Measurements from ENCODE around the gene LMAN2.

LMAN2 gene

DNA sequence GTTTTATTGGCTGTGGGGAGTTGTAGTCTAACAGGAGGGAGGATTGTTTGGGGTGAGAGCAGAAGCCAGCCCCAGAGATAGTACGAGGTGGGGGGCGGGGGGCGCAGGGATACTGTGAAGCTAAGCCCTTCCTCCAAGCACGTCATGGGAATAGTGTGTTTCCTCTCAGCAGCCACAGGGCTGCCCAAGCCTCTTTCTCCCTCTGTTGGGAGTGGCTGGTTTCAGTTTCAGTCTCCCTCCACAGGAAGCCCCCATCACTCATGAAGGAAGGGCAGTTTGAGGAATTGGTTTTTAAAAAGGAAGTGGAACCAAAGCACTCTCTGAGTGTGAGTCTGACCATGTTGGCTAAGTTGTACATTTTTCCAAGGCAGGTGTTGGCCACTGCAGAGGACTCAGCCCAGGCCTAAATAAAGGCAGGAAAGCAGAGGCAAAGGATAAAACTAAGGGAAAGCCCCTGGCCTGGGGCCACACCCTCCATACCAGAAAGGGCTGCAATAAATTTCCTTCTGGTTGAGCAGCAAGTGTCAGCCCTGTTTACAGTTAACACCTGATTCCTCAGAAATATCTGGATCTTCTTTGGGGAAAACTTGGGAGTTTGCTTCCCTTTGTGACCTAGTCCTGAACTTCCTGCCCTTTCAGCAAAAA lies 51.1 kb downstream of the LMAN2 start:
- peak overlapping the region in 1 of 2 donors; percentile 35 for H3K4me3 ChIP-seq (ENCODE audit: low read depth in 1 of 2, low read length in 2 of 2)
- H3K4me1 ChIP-seq (ENCODE audit: control insufficient read depth in 1 of 2, insufficient read depth in 2 of 2, low read length in 2 of 2) = peaks cover 34 to 48% of the 10 kb centered on the region in 2 donors
- H3K9me3 ChIP-seq (ENCODE audit: control insufficient read depth in 1 of 2, low read length in 2 of 2) = no peaks in the 10 kb centered on the region
- peak overlapping the region; percentile 82 for H3K27ac ChIP-seq (ENCODE audit: low read length)
- H3K27me3 ChIP-seq (ENCODE audit: low read depth, low read length) = no peaks in the 10 kb centered on the region
- peaks cover 26 to 27% of the 10 kb centered on the region in 2 donors for H3K36me3 ChIP-seq (ENCODE audit: control insufficient read depth in 1 of 2, insufficient read depth in 2 of 2, low read length in 2 of 2)

DNA sequence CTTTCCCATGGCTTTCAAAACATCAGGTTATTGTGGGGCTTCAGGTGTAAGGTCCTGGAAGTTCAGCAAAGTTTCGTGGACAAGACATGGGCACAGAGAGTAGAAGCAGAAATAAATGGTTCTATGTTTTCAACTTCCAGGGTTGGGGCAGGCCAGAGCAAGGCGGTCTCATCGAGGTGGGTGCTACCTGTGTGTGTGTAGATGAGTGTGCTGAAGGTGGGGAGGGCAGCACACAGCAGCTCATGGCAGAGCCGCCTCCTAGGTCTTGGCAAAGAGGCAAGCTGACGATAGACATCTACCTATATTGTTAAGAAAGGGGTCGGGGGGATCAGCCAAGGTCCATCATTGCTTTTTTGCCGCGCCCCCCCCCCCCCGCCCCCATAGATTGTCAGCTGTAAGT lies 51.8 kb downstream of the LMAN2 start:
- Histone ChIP-seq H3K36me3 (ENCODE audit: control insufficient read depth in 1 of 2, insufficient read depth in 2 of 2, low read length in 2 of 2) (peaks cover 28 to 33% of the 10 kb centered on the region in 2 donors), H3K27ac (ENCODE audit: low read length) (peak overlapping the region; percentile 16), H3K4me3 (ENCODE audit: low read depth in 1 of 2, low read length in 2 of 2) (no peak overlapping the region), H3K27me3 (ENCODE audit: low read depth, low read length) (no peaks in the 10 kb centered on the region), H3K9me3 (ENCODE audit: control insufficient read depth in 1 of 2, low read length in 2 of 2) (no peaks in the 10 kb centered on the region), H3K4me1 (ENCODE audit: control insufficient read depth in 1 of 2, insufficient read depth in 2 of 2, low read length in 2 of 2) (peaks cover 34 to 42% of the 10 kb centered on the region in 2 donors)

DNA sequence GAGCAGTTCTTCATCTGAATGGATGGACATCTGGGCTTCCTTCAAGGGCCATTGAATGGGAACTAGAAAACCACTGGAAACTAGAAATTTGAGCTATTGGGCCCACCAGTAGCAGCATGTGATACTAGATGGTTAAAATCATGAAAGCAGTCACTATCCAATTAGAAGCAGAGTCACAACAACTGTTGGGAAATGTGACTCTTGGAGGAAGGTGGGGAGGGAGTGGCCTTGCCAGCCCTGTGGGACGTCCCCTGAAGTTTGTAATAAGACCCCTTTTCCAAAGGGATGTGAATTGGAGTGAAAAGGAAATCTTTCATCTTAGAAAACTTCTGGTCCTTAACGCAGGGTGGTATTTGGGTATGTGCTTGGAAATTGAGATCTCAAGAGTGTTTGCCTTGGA lies 53.5 kb downstream of the LMAN2 start:
- H3K4me1 ChIP-seq (ENCODE audit: control insufficient read depth in 1 of 2, insufficient read depth in 2 of 2, low read length in 2 of 2) = peaks cover 29 to 35% of the 10 kb centered on the region in 2 donors
- no peak overlapping the region for H3K4me3 ChIP-seq (ENCODE audit: low read depth in 1 of 2, low read length in 2 of 2)
- no peaks in the 10 kb centered on the region for H3K9me3 ChIP-seq (ENCODE audit: control insufficient read depth in 1 of 2, low read length in 2 of 2)
- peaks cover 45 to 47% of the 10 kb centered on the region in 2 donors for H3K36me3 ChIP-seq (ENCODE audit: control insufficient read depth in 1 of 2, insufficient read depth in 2 of 2, low read length in 2 of 2)
- H3K27ac ChIP-seq (ENCODE audit: low read length) = no peak overlapping the region
- no peaks in the 10 kb centered on the region for H3K27me3 ChIP-seq (ENCODE audit: low read depth, low read length)

DNA sequence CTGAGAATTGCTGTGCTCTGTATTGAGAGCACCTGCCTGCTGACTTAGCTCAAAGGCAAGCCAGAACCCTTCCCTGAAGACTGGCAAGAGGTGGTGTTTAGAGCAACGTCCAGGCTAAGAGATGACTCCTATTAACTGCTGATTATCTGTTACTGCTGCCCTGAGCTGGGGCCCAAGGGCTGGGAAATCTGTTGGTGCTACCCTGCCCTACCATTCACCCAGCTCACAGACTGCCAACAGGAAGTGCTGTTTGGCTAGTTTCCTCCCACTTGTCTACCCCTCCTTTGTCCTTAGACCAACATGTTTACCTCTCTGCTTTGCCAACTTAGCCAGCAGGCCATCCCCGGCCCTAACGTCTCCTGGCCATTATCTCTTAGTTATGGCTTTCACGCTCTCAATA lies 54.9 kb downstream of the LMAN2 start:
- Histone ChIP-seq H3K27me3 (ENCODE audit: low read depth, low read length) (no peaks in the 10 kb centered on the region), H3K4me1 (ENCODE audit: control insufficient read depth in 1 of 2, insufficient read depth in 2 of 2, low read length in 2 of 2) (peaks cover 20 to 22% of the 10 kb centered on the region in 2 donors), H3K36me3 (ENCODE audit: control insufficient read depth in 1 of 2, insufficient read depth in 2 of 2, low read length in 2 of 2) (peaks cover 54 to 61% of the 10 kb centered on the region in 2 donors), H3K9me3 (ENCODE audit: control insufficient read depth in 1 of 2, low read length in 2 of 2) (no peaks in the 10 kb centered on the region), H3K4me3 (ENCODE audit: low read depth in 1 of 2, low read length in 2 of 2) (no peak overlapping the region), H3K27ac (ENCODE audit: low read length) (no peak overlapping the region)

DNA sequence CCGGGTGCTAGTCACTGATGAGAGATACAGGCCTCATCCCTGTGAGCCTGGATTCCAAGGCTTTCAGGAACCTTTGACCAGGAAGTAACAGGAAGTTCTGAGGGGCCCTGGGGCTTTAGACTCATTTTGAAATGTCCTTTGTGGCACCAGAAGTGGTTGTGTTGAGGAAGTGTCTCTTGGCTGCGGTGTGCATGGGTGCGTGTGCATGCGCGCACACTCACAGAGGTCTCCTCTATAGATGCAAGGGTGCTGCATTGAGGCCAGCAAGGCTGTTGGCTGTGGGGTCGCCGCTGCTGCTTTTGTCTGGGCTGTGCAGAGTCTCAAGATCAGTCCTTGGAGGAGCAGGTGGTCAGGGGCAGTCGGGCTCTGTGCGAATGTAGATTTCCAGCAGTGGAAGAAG lies 55.5 kb downstream of the LMAN2 start:
- H3K27ac ChIP-seq (ENCODE audit: low read length) = no peak overlapping the region
- H3K9me3 ChIP-seq (ENCODE audit: control insufficient read depth in 1 of 2, low read length in 2 of 2) = no peaks in the 10 kb centered on the region
- peaks cover 57 to 58% of the 10 kb centered on the region in 2 donors for H3K36me3 ChIP-seq (ENCODE audit: control insufficient read depth in 1 of 2, insufficient read depth in 2 of 2, low read length in 2 of 2)
- peaks cover 13 to 15% of the 10 kb centered on the region in 2 donors for H3K4me1 ChIP-seq (ENCODE audit: control insufficient read depth in 1 of 2, insufficient read depth in 2 of 2, low read length in 2 of 2)
- H3K27me3 ChIP-seq (ENCODE audit: low read depth, low read length) = no peaks in the 10 kb centered on the region
- H3K4me3 ChIP-seq (ENCODE audit: low read depth in 1 of 2, low read length in 2 of 2) = no peak overlapping the region

DNA sequence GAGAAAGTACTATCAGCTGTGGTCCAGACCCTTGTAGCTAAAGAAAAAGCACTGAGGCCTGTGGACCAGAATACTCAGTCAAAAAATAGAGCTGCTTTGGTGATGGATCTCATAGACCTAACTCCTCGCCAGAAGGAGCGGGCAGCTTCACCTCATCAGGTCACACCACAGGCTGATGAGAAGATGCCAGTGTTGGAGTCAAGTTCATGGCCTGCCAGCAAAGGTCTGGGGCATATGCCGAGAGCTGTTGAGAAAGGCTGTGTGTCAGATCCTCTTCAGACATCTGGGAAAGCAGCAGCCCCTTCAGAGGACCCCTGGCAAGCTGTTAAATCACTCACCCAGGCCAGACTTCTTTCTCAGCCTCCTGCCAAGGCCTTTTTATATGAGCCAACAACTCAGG lies 56.8 kb downstream of the LMAN2 start:
- Histone ChIP-seq H3K27me3 (ENCODE audit: low read depth, low read length) (no peaks in the 10 kb centered on the region), H3K9me3 (ENCODE audit: control insufficient read depth in 1 of 2, low read length in 2 of 2) (no peaks in the 10 kb centered on the region), H3K27ac (ENCODE audit: low read length) (no peak overlapping the region), H3K4me1 (ENCODE audit: control insufficient read depth in 1 of 2, insufficient read depth in 2 of 2, low read length in 2 of 2) (peaks cover 4 to 5% of the 10 kb centered on the region in 2 donors), H3K4me3 (ENCODE audit: low read depth in 1 of 2, low read length in 2 of 2) (no peak overlapping the region), H3K36me3 (ENCODE audit: control insufficient read depth in 1 of 2, insufficient read depth in 2 of 2, low read length in 2 of 2) (peaks cover 57 to 71% of the 10 kb centered on the region in 2 donors)

DNA sequence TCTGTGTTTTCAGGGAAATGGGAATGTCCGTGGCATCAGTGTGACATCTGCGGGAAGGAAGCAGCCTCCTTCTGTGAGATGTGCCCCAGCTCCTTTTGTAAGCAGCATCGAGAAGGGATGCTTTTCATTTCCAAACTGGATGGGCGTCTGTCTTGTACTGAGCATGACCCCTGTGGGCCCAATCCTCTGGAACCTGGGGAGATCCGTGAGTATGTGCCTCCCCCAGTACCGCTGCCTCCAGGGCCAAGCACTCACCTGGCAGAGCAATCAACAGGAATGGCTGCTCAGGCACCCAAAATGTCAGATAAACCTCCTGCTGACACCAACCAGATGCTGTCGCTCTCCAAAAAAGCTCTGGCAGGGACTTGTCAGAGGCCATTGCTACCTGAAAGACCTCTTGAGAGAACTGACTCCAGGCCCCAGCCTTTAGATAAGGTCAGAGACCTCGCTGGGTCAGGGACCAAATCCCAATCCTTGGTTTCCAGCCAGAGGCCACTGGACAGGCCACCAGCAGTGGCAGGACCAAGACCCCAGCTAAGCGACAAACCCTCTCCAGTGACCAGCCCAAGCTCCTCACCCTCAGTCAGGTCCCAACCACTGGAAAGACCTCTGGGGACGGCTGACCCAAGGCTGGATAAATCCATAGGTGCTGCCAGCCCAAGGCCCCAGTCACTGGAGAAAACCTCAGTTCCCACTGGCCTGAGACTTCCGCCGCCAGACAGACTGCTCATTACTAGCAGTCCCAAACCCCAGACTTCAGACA lies 57.5 kb downstream of the LMAN2 start:
- Histone ChIP-seq H3K27ac (ENCODE audit: low read length) (no peak overlapping the region), H3K4me1 (ENCODE audit: control insufficient read depth in 1 of 2, insufficient read depth in 2 of 2, low read length in 2 of 2) (peaks cover 0 to 4% of the 10 kb centered on the region in 2 donors), H3K9me3 (ENCODE audit: control insufficient read depth in 1 of 2, low read length in 2 of 2) (no peaks in the 10 kb centered on the region), H3K4me3 (ENCODE audit: low read depth in 1 of 2, low read length in 2 of 2) (no peak overlapping the region), H3K27me3 (ENCODE audit: low read depth, low read length) (no peaks in the 10 kb centered on the region), H3K36me3 (ENCODE audit: control insufficient read depth in 1 of 2, insufficient read depth in 2 of 2, low read length in 2 of 2) (peaks cover 59 to 75% of the 10 kb centered on the region in 2 donors)

DNA sequence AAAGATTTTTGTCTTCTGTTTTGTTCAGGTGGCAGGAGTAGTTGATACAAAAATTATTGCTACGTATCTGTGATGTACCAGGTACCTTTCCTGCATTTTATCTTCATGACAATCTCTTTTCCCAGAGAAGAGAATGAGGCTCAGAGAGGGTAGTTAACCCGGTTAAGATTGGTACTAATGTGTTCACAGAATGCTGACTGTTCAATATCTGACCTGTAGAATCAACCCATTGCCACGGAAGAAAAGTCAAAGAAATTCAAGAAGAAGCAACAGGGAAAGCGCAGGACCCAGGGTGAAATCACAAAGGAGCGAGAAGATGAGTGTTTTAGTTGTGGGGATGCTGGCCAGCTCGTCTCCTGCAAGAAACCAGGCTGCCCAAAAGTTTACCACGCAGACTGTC lies 59.7 kb downstream of the LMAN2 start:
- H3K4me1 ChIP-seq (ENCODE audit: control insufficient read depth in 1 of 2, insufficient read depth in 2 of 2, low read length in 2 of 2) = peaks cover 0 to 4% of the 10 kb centered on the region in 2 donors
- no peak overlapping the region for H3K27ac ChIP-seq (ENCODE audit: low read length)
- H3K27me3 ChIP-seq (ENCODE audit: low read depth, low read length) = no peaks in the 10 kb centered on the region
- H3K4me3 ChIP-seq (ENCODE audit: low read depth in 1 of 2, low read length in 2 of 2) = no peak overlapping the region
- no peaks in the 10 kb centered on the region for H3K9me3 ChIP-seq (ENCODE audit: control insufficient read depth in 1 of 2, low read length in 2 of 2)
- H3K36me3 ChIP-seq (ENCODE audit: control insufficient read depth in 1 of 2, insufficient read depth in 2 of 2, low read length in 2 of 2) = peaks cover 58 to 84% of the 10 kb centered on the region in 2 donors

DNA sequence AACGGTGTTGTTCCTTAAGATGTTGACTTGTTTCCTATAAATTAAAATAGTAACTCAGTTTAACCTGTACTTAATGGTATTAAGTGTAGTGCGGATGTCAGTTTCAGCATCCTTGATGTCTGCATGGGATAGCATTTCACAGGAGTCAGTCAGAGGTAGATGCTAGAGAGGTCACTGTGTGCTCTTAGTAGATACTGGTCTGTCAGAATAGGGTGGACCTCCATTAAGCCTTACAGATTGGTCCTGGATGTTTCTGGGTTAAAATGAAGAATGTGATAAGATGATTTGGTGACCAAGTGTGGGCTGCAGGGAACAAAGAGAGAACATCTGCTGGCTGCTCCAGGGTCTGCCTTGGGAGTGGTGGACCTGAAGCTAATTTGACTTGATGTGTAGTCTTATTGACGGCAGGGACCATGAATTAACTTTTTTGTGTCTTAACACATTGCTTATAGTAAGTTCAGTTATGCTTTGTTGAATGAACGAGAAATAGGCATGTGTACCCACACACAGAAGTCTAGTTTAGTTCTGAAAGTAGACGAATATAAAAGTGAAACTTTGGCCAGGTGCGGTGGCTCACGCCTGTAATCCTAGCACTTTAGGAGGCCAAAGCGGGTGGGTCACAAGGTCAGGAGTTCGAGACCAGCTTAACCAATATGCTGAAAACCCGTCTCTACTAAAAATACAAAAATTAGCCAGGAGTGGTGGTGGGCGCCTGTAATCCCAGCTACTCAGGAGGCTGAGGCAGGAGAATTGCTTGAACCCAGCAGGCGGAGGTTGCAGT lies 60.5 kb downstream of the LMAN2 start:
- Histone ChIP-seq H3K27ac (ENCODE audit: low read length) (no peak overlapping the region), H3K9me3 (ENCODE audit: control insufficient read depth in 1 of 2, low read length in 2 of 2) (no peaks in the 10 kb centered on the region), H3K4me1 (ENCODE audit: control insufficient read depth in 1 of 2, insufficient read depth in 2 of 2, low read length in 2 of 2) (peaks cover 0 to 4% of the 10 kb centered on the region in 2 donors), H3K4me3 (ENCODE audit: low read depth in 1 of 2, low read length in 2 of 2) (no peak overlapping the region), H3K36me3 (ENCODE audit: control insufficient read depth in 1 of 2, insufficient read depth in 2 of 2, low read length in 2 of 2) (peaks cover 58 to 84% of the 10 kb centered on the region in 2 donors), H3K27me3 (ENCODE audit: low read depth, low read length) (no peaks in the 10 kb centered on the region)

DNA sequence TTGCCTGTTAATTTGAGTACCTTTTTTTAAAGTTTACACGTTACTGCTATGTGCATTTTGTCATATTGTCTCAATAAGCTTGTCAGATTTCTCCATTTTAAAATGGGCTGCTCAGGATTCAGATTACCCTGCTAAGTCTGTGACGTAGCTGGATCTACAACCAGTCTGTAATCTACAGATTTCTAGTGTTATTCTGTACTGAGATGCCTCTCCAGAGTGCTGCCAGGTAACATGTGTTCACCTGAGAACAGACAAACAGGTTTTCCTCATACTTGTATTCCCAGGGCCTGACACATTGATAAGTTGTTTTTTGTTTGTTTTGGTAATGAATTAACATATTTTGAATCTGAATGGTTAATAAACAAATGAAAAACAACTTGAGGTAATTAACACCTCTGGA lies 63.3 kb downstream of the LMAN2 start:
- Histone ChIP-seq H3K4me3 (ENCODE audit: low read depth in 1 of 2, low read length in 2 of 2) (no peak overlapping the region), H3K27me3 (ENCODE audit: low read depth, low read length) (no peaks in the 10 kb centered on the region), H3K4me1 (ENCODE audit: control insufficient read depth in 1 of 2, insufficient read depth in 2 of 2, low read length in 2 of 2) (no peaks in the 10 kb centered on the region), H3K27ac (ENCODE audit: low read length) (no peak overlapping the region), H3K9me3 (ENCODE audit: control insufficient read depth in 1 of 2, low read length in 2 of 2) (no peaks in the 10 kb centered on the region), H3K36me3 (ENCODE audit: control insufficient read depth in 1 of 2, insufficient read depth in 2 of 2, low read length in 2 of 2) (peaks cover 56 to 79% of the 10 kb centered on the region in 2 donors)
